ENCODE measurements around the gene PHEX.

PHEX gene

DNA sequence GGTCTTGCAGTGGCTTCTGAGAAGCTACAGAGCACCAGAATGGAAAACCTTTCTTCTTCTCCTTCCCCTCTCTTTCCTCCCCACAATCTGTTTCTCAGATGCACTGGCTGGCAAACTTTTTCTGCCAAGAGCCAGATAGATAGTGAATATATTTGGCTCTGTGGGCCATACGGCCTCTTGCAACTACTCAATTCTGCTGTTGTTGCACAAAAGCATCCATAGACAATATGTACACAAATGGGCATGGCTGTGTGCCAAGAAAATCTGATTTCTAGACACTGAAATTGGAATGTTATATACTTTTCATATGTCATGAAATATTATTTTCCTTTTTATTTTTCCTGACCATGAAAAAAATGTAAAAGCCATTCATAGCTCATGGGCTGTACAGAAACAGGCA lies 3.1 kb downstream of the PHEX start:
- no peaks in the 10 kb centered on the region for H3K9me2 ChIP-seq (ENCODE audit: low read depth, low read length)
- H3K4me3 ChIP-seq (ENCODE audit: low read depth, low read length, poor library complexity, severe bottlenecking), result no peak overlapping the region
- no peaks in the 10 kb centered on the region for H3K4me1 ChIP-seq (ENCODE audit: insufficient read depth, low read length, severe bottlenecking)
- no peaks in the 10 kb centered on the region for H3K79me2 ChIP-seq (ENCODE audit: insufficient read depth, low read length)
- H3K9ac ChIP-seq (ENCODE audit: low read length), result no peak overlapping the region
- no peak overlapping the region for H3K27ac ChIP-seq (ENCODE audit: low read depth, low read length, poor library complexity, severe bottlenecking)
- no peak overlapping the region for H3K4me2 ChIP-seq (ENCODE audit: low read length)
- no peak overlapping the region for H2AFZ ChIP-seq (ENCODE audit: low read length)
- H4K20me1 ChIP-seq (ENCODE audit: insufficient read depth, low read length), result no peaks in the 10 kb centered on the region
- H3F3A ChIP-seq (ENCODE audit: insufficient read depth, low read length), result no peaks in the 10 kb centered on the region
- H3K27me3 ChIP-seq (ENCODE audit: insufficient read depth, low read length), result no peaks in the 10 kb centered on the region
- TF ChIP-seq, protein P1, sequence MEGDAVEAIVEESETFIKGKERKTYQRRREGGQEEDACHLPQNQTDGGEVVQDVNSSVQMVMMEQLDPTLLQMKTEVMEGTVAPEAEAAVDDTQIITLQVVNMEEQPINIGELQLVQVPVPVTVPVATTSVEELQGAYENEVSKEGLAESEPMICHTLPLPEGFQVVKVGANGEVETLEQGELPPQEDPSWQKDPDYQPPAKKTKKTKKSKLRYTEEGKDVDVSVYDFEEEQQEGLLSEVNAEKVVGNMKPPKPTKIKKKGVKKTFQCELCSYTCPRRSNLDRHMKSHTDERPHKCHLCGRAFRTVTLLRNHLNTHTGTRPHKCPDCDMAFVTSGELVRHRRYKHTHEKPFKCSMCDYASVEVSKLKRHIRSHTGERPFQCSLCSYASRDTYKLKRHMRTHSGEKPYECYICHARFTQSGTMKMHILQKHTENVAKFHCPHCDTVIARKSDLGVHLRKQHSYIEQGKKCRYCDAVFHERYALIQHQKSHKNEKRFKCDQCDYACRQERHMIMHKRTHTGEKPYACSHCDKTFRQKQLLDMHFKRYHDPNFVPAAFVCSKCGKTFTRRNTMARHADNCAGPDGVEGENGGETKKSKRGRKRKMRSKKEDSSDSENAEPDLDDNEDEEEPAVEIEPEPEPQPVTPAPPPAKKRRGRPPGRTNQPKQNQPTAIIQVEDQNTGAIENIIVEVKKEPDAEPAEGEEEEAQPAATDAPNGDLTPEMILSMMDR (IDR thresholded peaks at IDR 0.05; ENCODE audit: low read length), result no peak
- TF ChIP-seq EZH2 (IDR thresholded peaks at IDR 0.05; ENCODE audit: borderline replicate concordance, low read length), result no peak
- H3K9me3 ChIP-seq (ENCODE audit: low read length), result no peaks in the 10 kb centered on the region
- no peaks in the 10 kb centered on the region for H3K36me3 ChIP-seq (ENCODE audit: insufficient read depth, low read length)

DNA sequence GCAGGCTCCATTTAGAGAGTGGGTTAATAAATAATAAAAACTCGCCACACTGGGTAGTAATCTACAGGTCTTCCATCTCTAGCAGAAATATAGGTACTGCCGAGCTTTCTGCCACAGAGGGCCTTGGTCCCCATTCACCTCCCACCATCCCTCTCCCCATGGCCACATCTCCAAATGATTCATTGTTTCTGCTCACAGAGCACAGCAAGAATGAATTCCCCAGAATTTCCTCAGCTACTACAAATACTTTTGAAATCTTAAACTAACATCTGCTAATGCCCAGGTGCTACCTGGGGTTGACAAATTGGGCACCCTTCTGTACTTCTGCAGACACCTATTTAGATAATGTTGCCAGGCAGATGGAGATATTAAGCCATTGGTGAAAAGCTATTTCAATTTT lies 5.1 kb downstream of the PHEX start:
- H3K4me1 ChIP-seq (ENCODE audit: insufficient read depth, low read length, severe bottlenecking), result no peaks in the 10 kb centered on the region
- no peaks in the 10 kb centered on the region for H3K79me2 ChIP-seq (ENCODE audit: insufficient read depth, low read length)
- H3K36me3 ChIP-seq (ENCODE audit: insufficient read depth, low read length), result no peaks in the 10 kb centered on the region
- no peak overlapping the region for H3K4me3 ChIP-seq (ENCODE audit: low read depth, low read length, poor library complexity, severe bottlenecking)
- H3K27ac ChIP-seq (ENCODE audit: low read depth, low read length, poor library complexity, severe bottlenecking), result no peak overlapping the region
- H4K20me1 ChIP-seq (ENCODE audit: insufficient read depth, low read length), result no peaks in the 10 kb centered on the region
- H3K9me3 ChIP-seq (ENCODE audit: low read length), result no peaks in the 10 kb centered on the region
- no peak overlapping the region for H3K9ac ChIP-seq (ENCODE audit: low read length)
- no peaks in the 10 kb centered on the region for H3K9me2 ChIP-seq (ENCODE audit: low read depth, low read length)
- H3K4me2 ChIP-seq (ENCODE audit: low read length), result no peak overlapping the region
- TF ChIP-seq EZH2 (IDR thresholded peaks at IDR 0.05; ENCODE audit: borderline replicate concordance, low read length), result no peak
- TF ChIP-seq, protein P1 (IDR thresholded peaks at IDR 0.05; ENCODE audit: low read length), result no peak
- H3K27me3 ChIP-seq (ENCODE audit: insufficient read depth, low read length), result no peaks in the 10 kb centered on the region
- no peaks in the 10 kb centered on the region for H3F3A ChIP-seq (ENCODE audit: insufficient read depth, low read length)
- H2AFZ ChIP-seq (ENCODE audit: low read length), result no peak overlapping the region

DNA sequence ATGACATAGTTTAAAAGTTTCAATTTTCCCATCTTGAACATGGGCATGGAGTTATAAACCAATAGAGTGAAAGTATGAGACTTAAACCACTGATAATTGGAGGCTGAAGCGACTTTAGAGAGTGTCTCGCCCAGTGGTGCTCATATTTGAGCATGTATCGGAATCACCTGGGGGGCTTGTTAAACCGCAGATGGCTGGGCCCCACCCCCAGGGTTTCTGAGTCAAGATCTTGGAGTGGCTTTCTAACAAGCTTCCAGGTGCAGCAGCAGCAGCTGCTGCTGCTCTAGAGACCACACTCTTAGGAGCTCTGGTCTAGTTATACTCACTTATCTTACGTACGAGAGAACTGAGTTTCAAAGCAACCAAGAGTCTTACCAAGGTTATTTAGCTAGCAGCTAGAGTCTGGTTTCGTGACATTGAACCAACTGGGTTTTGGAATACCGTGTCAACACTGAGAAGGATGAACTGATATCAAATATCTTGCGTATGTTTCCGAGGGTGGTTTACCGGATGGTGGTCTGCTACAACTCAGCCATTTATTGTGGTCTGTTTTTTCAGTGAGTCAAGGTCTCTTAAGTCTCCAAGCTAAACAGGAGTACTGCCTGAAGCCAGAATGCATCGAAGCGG lies 5.9 kb downstream of the PHEX start:
- Histone ChIP-seq H3K9me3 (ENCODE audit: low read length) (no peaks in the 10 kb centered on the region), H3K27me3 (ENCODE audit: insufficient read depth, low read length) (no peaks in the 10 kb centered on the region), H3K9me2 (ENCODE audit: low read depth, low read length) (no peaks in the 10 kb centered on the region), H3K4me2 (ENCODE audit: low read length) (no peak overlapping the region), H3K36me3 (ENCODE audit: insufficient read depth, low read length) (no peaks in the 10 kb centered on the region), H4K20me1 (ENCODE audit: insufficient read depth, low read length) (no peaks in the 10 kb centered on the region), H3K9ac (ENCODE audit: low read length) (no peak overlapping the region), H3K79me2 (ENCODE audit: insufficient read depth, low read length) (no peaks in the 10 kb centered on the region), H3K4me1 (ENCODE audit: insufficient read depth, low read length, severe bottlenecking) (no peaks in the 10 kb centered on the region), H3K27ac (ENCODE audit: low read depth, low read length, poor library complexity, severe bottlenecking) (no peak overlapping the region), H2AFZ (ENCODE audit: low read length) (no peak overlapping the region), H3F3A (ENCODE audit: insufficient read depth, low read length) (no peaks in the 10 kb centered on the region), H3K4me3 (ENCODE audit: low read depth, low read length, poor library complexity, severe bottlenecking) (no peak overlapping the region)
- TF ChIP-seq, protein P1 (IDR thresholded peaks at IDR 0.05; ENCODE audit: low read length), result no peak
- TF ChIP-seq EZH2 (IDR thresholded peaks at IDR 0.05; ENCODE audit: borderline replicate concordance, low read length), result no peak
